AG04449 (cell line): ENCODE results near the gene PCDHB7.
"Not testable (repeated sequence)": the region's sequence is repeated elsewhere in the genome, so short reads cannot be mapped to it uniquely, and the experiment has no call there.

ENCODE experiments used
- CTCF ChIA-PET: fragments of 350-600 bp; formaldehyde crosslinking; extraction: SDS; loops from one replicate; lab custom pipeline; 2021; ENCODE audit warnings: antibody characterized with exemption; lab: Yijun Ruan, JAX
- POLR2A ChIA-PET: fragments of 400-600, 350-600 bp; formaldehyde crosslinking; extraction: SDS; loops from one replicate; lab custom pipeline; 2020; ENCODE audit warnings: antibody characterized with exemption, inconsistent platforms; lab: Yijun Ruan, JAX
- DNase-seq: peaks from one replicate; pipeline ENCODE4 v3.0.0-alpha.2; 2010; ENCODE audit warnings: low read depth, low spot score
- H3K4me3 ChIP-seq: 2 replicates; pipeline ENCODE4 v1.5.1; 2011; ENCODE audit warnings: low read depth, mild to moderate bottlenecking, control low read depth, low read length
- TF ChIP-seq, protein P1 (sequence below): IDR thresholded peaks from one replicate; pipeline ENCODE4 v1.5.1; 2011; ENCODE audit warnings: mild to moderate bottlenecking, moderate library complexity, low read length, control low read depth, inconsistent platforms; ENCODE audit not compliant: insufficient read depth; ENCODE audit errors: missing control alignments

PCDHB7 gene

DNA sequence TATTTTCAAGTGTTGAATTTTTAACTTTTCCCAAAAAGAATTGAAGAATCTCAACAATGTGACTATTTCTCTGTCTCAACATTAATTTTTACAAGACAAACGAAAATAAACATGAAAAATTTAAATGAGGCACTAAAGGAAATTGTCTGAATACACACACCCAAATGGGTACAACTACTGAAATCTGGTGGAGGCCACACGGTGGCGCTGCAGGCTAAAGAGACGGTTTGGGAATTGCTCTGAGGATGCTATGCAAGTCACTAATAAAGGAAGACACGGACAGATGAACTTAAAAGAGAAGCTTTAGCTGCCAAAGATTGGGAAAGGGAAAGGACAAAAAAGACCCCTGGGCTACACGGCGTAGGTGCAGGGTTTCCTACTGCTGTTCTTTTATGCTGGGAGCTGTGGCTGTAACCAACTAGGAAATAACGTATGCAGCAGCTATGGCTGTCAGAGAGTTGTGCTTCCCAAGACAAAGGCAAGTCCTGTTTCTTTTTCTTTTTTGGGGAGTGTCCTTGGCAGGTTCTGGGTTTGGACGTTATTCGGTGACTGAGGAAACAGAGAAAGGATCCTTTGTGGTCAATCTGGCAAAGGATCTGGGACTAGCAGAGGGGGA is 19.8 kb downstream of the PCDHB7 start, which contains the start of gene PCDHB10:
Gene PCDHB10 (plus strand): TSS at position 244 of the 616 bp plus-strand sequence. CDS start 200 bp downstream, at position 444.
- ChIA-PET POLR2A (no interaction called here), CTCF (interaction anchor here (0.7 to 2.0 kb wide), 5 partner anchors 365 to 376 kb away, joined by 3 to 20 read pairs (median 4); no protein-coding TSS in a partner anchor)
- TF ChIP-seq, protein P1, sequence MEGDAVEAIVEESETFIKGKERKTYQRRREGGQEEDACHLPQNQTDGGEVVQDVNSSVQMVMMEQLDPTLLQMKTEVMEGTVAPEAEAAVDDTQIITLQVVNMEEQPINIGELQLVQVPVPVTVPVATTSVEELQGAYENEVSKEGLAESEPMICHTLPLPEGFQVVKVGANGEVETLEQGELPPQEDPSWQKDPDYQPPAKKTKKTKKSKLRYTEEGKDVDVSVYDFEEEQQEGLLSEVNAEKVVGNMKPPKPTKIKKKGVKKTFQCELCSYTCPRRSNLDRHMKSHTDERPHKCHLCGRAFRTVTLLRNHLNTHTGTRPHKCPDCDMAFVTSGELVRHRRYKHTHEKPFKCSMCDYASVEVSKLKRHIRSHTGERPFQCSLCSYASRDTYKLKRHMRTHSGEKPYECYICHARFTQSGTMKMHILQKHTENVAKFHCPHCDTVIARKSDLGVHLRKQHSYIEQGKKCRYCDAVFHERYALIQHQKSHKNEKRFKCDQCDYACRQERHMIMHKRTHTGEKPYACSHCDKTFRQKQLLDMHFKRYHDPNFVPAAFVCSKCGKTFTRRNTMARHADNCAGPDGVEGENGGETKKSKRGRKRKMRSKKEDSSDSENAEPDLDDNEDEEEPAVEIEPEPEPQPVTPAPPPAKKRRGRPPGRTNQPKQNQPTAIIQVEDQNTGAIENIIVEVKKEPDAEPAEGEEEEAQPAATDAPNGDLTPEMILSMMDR, result peak; percentile 14
- DNase-seq, result no peak
- H3K4me3 ChIP-seq, result peak within 1 kb of the TSS; percentile 18; the same call in 1 of the 2 replicates

DNA sequence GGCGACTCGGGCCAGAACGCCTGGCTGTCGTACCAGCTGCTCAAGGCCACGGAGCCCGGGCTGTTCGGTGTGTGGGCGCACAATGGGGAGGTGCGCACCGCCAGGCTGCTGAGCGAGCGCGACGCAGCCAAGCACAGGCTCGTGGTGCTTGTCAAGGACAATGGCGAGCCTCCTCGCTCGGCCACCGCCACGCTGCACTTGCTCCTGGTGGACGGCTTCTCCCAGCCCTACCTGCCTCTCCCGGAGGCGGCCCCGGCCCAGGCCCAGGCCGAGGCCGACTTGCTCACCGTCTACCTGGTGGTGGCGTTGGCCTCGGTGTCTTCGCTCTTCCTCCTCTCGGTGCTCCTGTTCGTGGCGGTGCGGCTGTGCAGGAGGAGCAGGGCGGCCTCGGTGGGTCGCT is 21.9 kb downstream of the PCDHB7 start:
- CTCF ChIA-PET, DNase-seq, POLR2A ChIA-PET, H3K4me3 ChIP-seq: not testable (repeated sequence)

DNA sequence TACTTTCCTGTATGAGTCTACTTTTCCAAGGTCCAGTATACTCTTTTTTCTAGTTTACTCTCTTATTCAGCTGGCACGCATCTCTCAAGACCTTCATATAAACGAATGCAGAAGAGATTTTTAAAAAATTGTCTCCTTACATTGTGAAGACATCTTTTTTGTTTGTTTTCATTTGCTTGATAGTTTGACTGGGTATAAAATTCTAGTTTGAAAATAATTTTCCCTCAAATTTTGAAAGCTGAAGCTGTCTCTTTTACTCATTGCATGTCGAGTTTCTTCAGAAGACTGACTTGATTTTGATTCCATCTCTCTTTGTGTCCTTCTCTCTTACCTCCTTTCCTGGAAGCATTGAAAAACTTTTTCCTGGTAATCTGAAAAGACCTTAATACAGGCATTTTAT is 23.9 kb downstream of the PCDHB7 start:
- no peak for DNase-seq
- ChIA-PET POLR2A (no interaction called here), CTCF (interaction anchor here (0.9 to 1.2 kb wide), 3 partner anchors 9 to 364 kb away, joined by 3 to 5 read pairs (median 3); partner anchors contain the start of gene PCDHB9)
- no peak overlapping the region for H3K4me3 ChIP-seq
- TF ChIP-seq, protein P1, result no peak

DNA sequence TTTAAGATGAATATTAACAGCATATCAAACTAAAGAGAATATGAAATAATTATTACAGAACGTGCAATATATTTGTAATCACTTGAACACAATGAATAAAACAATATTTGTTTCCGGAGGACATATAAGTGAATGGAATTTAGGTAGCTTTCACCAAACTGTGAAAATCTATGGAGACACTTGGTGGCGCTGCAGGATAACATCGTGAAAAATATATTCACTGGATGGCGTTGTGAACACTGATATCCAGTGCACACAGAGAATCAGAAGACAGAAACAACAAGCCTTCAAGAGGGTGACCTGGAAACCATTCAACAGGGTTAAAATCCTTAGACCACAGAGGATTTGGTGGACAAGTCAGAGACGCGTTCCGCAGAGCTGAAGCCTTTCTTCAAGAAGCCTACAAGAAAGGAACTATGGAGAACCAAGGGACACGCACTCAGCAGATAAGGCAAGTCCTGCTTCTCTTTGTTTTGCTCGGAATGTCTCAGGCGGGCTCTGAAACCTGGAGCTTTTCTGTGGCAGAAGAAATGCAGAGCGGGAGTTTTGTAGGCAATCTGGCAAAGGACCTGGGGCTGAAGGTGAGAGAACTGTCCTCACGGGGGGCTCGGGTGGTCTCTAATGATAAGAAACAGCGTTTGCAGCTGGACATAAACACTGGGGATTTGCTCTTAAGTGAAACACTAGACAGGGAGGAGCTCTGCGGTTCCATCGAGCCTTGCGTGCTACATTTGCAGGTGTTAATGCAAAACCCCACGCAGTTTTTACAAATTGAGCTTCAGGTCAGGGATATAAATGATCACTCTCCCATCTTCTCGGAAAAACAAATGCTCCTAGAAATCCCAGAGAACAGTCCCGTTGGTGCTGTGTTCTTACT is 27.2 kb downstream of the PCDHB7 start, which contains the start of gene PCDHB11:
Gene PCDHB11 (plus strand): TSS at position 269 of the 877 bp plus-strand sequence. CDS start 148 bp downstream, at position 417.
- CTCF ChIA-PET, result interaction anchor here (0.6 to 2.3 kb wide), 6 partner anchors 9 to 365 kb away, joined by 3 to 15 read pairs (median 3); partner anchors contain the start of genes PCDHB12 and PCDHB8
- DNase-seq, result no peak

DNA sequence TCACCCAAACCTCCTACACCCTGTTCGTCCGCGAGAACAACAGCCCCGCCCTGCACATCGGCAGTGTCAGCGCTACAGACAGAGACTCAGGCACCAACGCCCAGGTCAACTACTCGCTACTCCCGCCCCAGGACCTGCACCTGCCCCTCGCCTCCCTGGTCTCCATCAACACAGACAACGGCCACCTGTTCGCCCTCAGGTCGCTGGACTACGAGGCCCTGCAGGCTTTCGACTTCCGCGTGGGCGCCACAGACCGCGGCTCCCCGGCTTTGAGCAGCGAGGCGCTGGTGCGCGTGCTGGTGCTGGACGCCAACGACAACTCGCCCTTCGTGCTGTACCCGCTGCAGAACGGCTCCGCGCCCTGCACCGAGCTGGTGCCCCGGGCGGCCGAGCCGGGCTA is 28.7 kb downstream of the PCDHB7 start:
- CTCF ChIA-PET, H3K4me3 ChIP-seq, DNase-seq, POLR2A ChIA-PET: not testable (repeated sequence)

More for the DNA sequence above, 27.2 kb downstream of the PCDHB7 start, which contains the start of gene PCDHB11:
- H3K4me3 ChIP-seq, result no peak within 1 kb of the TSS
- TF ChIP-seq, protein P1, result no peak
- POLR2A ChIA-PET, result interaction anchor here (0.6 kb wide), 1 partner anchor 393 kb away, joined by 4 read pairs; no protein-coding TSS in a partner anchor

DNA sequence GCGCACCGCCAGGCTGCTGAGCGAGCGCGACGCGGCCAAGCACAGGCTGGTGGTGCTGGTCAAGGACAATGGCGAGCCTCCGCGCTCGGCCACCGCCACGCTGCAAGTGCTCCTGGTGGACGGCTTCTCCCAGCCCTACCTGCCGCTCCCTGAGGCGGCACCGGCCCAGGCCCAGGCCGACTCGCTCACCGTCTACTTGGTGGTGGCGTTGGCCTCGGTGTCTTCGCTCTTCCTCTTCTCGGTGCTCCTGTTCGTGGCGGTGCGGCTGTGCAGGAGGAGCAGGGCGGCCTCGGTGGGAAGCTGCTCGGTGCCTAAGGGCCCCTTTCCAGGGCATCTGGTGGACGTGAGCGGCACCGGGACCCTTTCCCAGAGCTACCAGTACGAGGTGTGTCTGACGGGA is 29.2 kb downstream of the PCDHB7 start:
- POLR2A ChIA-PET, DNase-seq, CTCF ChIA-PET, H3K4me3 ChIP-seq: not testable (repeated sequence)

DNA sequence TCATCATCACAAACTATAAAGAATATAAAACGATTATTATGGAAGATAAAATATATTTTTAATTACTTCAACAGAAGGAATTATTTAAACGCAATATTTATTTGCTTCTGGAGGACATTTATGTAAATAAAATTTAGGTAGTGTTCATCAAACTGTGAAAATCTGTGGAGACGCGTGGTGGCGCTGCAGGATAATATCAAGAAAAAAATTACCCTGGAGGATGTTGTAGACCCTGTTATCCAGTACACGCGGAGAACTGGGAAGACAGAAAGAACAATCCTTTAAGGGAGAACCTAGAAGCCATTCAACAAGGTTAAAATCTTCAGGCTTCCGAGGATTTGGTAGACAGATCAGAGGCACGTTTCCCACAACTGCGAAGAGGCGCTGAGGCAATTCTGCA is 36.0 kb downstream of the PCDHB7 start, which contains the start of gene PCDHB12:
Gene PCDHB12 (plus strand): TSS at position 242 of the 400 bp plus-strand sequence. CDS start 189 bp downstream, outside the sequence.
- CTCF ChIA-PET, result interaction anchor here (0.6 to 2.8 kb wide), 10 partner anchors 9 to 359 kb away, joined by 3 to 26 read pairs (median 3); partner anchors contain the start of genes PCDHB11, PCDHB14, PCDHB8 and PCDHB9
- POLR2A ChIA-PET, result no interaction called here
- H3K4me3 ChIP-seq, result no peak within 1 kb of the TSS; the same call in 1 of the 2 replicates
- TF ChIP-seq, protein P1, result no peak
- DNase-seq, result no peak

DNA sequence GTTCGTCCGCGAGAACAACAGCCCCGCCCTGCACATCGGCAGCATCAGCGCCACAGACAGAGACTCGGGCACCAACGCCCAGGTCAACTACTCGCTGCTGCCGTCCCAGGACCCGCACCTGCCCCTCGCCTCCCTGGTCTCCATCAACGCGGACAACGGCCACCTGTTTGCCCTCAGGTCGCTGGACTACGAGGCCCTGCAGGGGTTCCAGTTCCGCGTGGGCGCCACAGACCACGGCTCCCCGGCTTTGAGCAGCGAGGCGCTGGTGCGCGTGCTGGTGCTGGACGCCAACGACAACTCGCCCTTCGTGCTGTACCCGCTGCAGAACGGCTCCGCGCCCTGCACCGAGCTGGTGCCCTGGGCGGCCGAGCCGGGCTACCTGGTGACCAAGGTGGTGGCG is 37.8 kb downstream of the PCDHB7 start:
- CTCF ChIA-PET, H3K4me3 ChIP-seq, POLR2A ChIA-PET, DNase-seq: not testable (repeated sequence)

DNA sequence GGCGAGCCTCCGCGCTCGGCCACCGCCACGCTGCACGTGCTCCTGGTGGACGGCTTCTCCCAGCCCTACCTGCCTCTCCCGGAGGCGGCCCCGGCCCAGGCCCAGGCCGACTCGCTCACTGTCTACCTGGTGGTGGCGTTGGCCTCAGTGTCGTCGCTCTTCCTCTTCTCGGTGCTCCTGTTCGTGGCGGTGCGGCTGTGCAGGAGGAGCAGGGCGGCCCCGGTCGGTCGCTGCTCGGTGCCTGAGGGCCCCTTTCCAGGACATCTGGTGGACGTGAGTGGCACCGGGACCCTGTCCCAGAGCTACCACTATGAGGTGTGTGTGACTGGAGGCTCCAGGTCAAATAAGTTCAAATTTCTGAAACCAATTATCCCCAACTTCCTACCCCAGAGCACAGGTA is 38.4 kb downstream of the PCDHB7 start:
- H3K4me3 ChIP-seq, CTCF ChIA-PET, POLR2A ChIA-PET, DNase-seq: not testable (repeated sequence)

DNA sequence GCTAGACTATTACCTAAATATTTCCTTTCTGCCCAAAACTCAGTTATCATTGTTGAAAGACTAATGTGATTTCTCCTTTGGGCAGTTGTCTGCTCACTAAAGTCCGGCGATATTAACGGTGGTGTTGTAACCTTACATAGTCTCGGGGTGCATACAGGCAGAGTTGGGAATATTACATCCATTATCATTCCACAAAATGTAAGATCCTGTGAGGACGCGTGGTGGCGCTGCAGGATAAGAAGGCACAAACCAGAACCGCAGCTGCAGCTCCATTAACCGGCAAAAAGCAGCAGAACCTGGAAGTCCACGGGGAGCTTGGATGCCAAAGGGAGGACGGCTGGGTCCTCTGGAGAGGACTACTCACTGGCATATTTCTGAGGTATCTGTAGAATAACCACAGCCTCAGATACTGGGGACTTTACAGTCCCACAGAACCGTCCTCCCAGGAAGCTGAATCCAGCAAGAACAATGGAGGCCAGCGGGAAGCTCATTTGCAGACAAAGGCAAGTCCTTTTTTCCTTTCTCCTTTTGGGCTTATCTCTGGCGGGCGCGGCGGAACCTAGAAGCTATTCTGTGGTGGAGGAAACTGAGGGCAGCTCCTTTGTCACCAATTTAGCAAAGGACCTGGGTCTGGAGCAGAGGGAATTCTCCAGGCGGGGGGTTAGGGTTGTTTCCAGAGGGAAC is 41.4 kb downstream of the PCDHB7 start, which contains the start of gene PCDHB13:
Gene PCDHB13 (plus strand): TSS at position 264 of the 684 bp plus-strand sequence. CDS start 205 bp downstream, at position 469.
- POLR2A ChIA-PET, H3K4me3 ChIP-seq, DNase-seq: not testable (repeated sequence)
- CTCF ChIA-PET, result interaction anchor here (0.7 to 1.9 kb wide), 2 partner anchors 18 to 350 kb away, joined by 3 to 6 read pairs; no protein-coding TSS in a partner anchor
